ENCODE data around the gene KCTD20.

The KCTD20 gene

DNA sequence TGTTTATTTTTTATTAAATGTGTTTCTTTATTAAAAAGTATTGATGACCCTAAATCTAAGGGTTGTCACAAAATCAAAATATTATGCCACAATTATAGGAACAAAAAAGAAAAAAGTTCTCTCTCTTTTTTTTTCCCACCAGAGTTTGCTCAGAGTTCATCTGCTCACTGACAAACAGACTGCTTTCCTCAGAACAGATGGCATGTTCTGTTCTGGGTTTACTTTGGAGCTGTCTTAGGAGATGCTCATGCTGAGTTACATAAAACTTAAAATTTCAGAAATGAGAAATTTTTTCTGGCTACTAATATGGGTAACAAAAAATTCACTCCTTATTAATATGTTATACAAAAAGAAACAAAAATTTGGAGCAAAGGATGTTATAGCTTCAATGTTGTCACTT lies 74.2 kb downstream of the KCTD20 start:
- H3K27ac ChIP-seq: no peak overlapping the region
- TF ChIP-seq, protein P1, sequence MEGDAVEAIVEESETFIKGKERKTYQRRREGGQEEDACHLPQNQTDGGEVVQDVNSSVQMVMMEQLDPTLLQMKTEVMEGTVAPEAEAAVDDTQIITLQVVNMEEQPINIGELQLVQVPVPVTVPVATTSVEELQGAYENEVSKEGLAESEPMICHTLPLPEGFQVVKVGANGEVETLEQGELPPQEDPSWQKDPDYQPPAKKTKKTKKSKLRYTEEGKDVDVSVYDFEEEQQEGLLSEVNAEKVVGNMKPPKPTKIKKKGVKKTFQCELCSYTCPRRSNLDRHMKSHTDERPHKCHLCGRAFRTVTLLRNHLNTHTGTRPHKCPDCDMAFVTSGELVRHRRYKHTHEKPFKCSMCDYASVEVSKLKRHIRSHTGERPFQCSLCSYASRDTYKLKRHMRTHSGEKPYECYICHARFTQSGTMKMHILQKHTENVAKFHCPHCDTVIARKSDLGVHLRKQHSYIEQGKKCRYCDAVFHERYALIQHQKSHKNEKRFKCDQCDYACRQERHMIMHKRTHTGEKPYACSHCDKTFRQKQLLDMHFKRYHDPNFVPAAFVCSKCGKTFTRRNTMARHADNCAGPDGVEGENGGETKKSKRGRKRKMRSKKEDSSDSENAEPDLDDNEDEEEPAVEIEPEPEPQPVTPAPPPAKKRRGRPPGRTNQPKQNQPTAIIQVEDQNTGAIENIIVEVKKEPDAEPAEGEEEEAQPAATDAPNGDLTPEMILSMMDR (conservative IDR thresholded peaks at IDR 0.05): no peak
- TF ChIP-seq ZFX (IDR thresholded peaks at IDR 0.05): no peak

DNA sequence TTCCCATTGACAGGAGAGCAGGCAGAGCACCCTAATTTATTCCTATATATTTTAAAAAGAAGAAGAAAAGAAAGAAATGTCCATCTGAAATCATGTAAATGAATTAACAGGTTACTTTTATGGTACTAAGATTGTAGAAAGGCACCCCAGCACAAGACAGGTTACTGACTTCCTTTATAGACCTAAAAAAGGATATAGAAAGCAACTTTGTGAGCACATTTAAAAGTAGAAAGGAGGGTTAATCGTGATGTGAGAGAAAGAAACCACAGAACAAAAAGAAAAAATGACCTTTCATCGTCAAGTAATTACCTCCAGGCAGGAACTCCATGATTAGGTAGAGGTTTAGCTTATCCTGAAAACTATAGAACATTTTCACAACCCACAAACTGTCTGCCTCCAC lies 74.6 kb downstream of the KCTD20 start:
- no peak overlapping the region for H3K27ac ChIP-seq
- TF ChIP-seq, protein P1 (conservative IDR thresholded peaks at IDR 0.05): no peak
- no peak for TF ChIP-seq ZFX (IDR thresholded peaks at IDR 0.05)

DNA sequence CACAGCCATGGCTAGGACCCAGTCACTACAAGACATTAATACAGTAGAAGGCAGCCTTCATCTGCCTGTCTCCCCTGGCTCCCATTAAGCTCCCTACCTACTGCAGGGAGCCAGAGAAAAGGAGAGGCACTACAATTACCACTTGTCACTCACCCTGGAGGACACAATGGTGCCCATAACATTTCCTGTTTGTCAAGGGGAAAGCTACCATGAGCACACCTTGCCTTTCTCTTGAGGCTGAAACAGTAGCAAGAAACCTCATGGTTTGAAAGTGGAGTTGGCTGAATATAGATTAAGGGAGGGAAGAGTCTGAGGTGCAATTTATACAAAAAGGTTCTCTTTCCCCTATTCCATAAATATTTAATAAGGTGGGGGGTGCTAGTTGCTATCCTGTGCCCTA lies 76.6 kb downstream of the KCTD20 start:
- TF ChIP-seq, protein P1 (conservative IDR thresholded peaks at IDR 0.05): no peak
- no peak for TF ChIP-seq ZFX (IDR thresholded peaks at IDR 0.05)
- H3K27ac ChIP-seq: no peak overlapping the region

DNA sequence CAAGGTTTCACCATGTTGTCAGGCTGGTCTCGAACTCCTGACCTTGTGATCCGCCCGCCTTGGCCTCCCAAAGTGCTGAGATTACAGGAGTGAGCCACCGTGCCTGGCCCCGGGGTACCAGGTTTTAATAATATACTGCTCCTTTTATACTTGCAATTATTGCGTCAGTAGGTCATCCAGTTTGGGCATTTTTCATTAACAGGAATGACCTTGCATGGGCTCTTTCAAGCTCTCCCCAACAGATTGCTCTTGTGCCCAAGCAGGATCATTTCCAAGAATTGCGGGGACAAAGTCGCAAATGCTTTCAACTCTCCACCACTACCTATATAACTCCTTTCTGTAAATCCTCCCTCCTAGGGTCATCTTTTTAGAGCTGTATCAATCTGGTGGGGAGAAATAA lies 80.7 kb downstream of the KCTD20 start:
- TF ChIP-seq ZFX (IDR thresholded peaks at IDR 0.05): no peak
- TF ChIP-seq, protein P1 (conservative IDR thresholded peaks at IDR 0.05): no peak
- no peak overlapping the region for H3K27ac ChIP-seq

DNA sequence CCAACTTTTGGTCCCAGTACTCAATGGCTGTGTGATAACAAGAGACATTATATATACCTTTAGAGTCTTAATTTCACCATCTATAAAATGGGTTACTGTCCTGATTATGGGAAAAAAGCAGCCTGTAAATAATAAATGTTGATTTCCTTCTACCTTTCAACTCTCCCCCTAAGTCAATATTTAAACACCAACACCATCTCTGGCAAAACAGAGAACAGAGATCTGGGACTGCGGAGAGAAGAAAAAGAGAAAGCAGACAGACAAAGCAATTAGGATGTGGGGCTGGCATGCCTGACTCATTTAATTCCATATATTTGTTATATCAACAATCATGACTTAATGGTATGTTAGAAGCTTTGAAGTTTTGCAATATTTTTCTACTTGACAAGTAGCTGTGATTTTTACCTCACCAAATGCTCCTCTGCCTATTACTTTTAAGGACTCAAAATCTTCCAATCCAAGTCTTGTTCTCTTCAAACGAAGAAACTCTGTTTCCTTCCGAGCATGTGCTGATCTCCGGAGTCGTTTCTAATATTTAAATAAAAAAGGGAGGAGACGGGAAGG lies 81.2 kb downstream of the KCTD20 start:
- TF ChIP-seq, protein P1 (conservative IDR thresholded peaks at IDR 0.05): no peak
- no peak for TF ChIP-seq ZFX (IDR thresholded peaks at IDR 0.05)
- H3K27ac ChIP-seq: no peak overlapping the region

DNA sequence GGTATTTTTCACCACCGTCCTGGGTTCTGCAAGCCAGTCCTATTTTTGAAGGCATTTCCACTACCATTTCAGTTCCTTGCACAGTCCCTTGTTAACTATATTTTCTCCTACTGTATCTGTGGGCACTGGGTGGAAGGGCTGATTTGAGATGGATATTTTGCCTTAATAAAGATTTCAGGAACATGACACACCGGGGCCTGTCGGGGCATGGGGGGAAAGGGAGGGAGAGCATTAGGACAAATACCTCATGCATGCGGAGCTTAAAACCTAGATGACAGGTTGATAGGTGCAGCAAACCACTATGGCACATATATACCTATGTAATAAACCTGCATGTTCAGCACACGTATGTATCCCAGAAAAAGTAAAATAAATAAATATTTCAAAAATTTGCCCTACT lies 82.1 kb downstream of the KCTD20 start:
- no peak for TF ChIP-seq ZFX (IDR thresholded peaks at IDR 0.05)
- TF ChIP-seq, protein P1 (conservative IDR thresholded peaks at IDR 0.05): no peak
- no peak overlapping the region for H3K27ac ChIP-seq

DNA sequence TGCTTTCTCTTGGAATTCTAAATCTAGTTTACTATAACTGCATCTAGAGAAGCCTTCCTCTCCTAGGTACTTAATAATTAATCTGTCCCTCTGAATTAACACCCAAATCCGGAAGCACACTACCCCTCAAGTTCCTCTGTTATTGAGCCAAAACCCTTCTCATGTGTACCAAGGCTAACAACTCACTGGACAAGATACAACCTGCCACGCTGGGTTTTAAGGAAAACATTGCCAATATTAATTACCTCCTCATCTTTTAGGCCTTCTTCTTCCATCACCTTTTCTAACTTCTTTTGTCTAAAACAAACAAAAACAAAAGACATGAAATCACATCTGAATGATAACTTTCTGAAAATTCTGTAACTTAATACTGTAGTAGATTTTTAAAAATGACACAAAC lies 82.5 kb downstream of the KCTD20 start:
- TF ChIP-seq, protein P1 (conservative IDR thresholded peaks at IDR 0.05): no peak
- TF ChIP-seq ZFX (IDR thresholded peaks at IDR 0.05): no peak
- H3K27ac ChIP-seq: no peak overlapping the region
